Ishikawa (cell line): ENCODE measurements around the gene NFKBIA.

ENCODE experiments used
- CEBPB ChIP-seq: IDR thresholded peaks from 2 replicates; pipeline ENCODE4 v1.6.1; 2012
- CREB1 ChIP-seq: IDR thresholded peaks from 2 replicates; pipeline ENCODE4 v1.6.1; 2012; ENCODE audit warnings: low read depth
- EGR1 ChIP-seq: IDR thresholded peaks from 2 replicates; pipeline ENCODE4 v1.6.1; 2012
- EP300 ChIP-seq: IDR thresholded peaks from 2 replicates; pipeline ENCODE4 v1.6.1; 2012; ENCODE audit warnings: borderline replicate concordance
- FOXM1 ChIP-seq: IDR thresholded peaks from 2 replicates; pipeline ENCODE4 v1.6.1; 2012; ENCODE audit warnings: low read depth, borderline replicate concordance
- MAX ChIP-seq: IDR thresholded peaks from 2 replicates; pipeline ENCODE4 v1.6.1; 2012
- NFIC ChIP-seq: IDR thresholded peaks from 2 replicates; pipeline ENCODE4 v1.6.1; 2012
- RAD21 ChIP-seq: IDR thresholded peaks from 2 replicates; pipeline ENCODE4 v1.6.1; 2012; ENCODE audit warnings: low read depth
- REST ChIP-seq: IDR thresholded peaks from 2 replicates; pipeline ENCODE4 v1.6.1; 2012; ENCODE audit warnings: low read depth, mild to moderate bottlenecking
- TAF1 ChIP-seq: IDR thresholded peaks from 2 replicates; pipeline ENCODE4 v1.6.1; 2012; ENCODE audit warnings: low read depth, mild to moderate bottlenecking
- TCF12 ChIP-seq: IDR thresholded peaks from 2 replicates; pipeline ENCODE4 v1.6.1; 2012; ENCODE audit warnings: low read depth
- TEAD4 ChIP-seq: IDR thresholded peaks from 2 replicates; pipeline ENCODE4 v1.6.1; 2012
- USF1 ChIP-seq: IDR thresholded peaks from 2 replicates; pipeline ENCODE4 v1.6.1; 2012
- YY1 ChIP-seq: IDR thresholded peaks from 2 replicates; pipeline ENCODE4 v1.6.1; 2012; ENCODE audit warnings: low read depth
- ZBTB7A ChIP-seq: IDR thresholded peaks from 2 replicates; pipeline ENCODE4 v1.6.1; 2012; ENCODE audit warnings: low read depth

Gene NFKBIA

GRCh38 chr14:35375558-35376025, 29.0 kb downstream of the NFKBIA start:
- TF ChIP-seq USF1, result no peak
- no peak for TF ChIP-seq TCF12
- TF ChIP-seq RAD21, result no peak
- TF ChIP-seq TEAD4, result no peak
- no peak for TF ChIP-seq REST
- no peak for TF ChIP-seq FOXM1
- no peak for TF ChIP-seq CEBPB

GRCh38 chr14:35374263-35374712, 30.3 kb downstream of the NFKBIA start:
- TF ChIP-seq EP300 (no peak), USF1 (peak; percentile 35; the same call in 1 of the 2 replicates), MAX (no peak), TAF1 (no peak), REST (no peak), CEBPB (peak; percentile 93), FOXM1 (no peak), ZBTB7A (no peak), YY1 (no peak), TCF12 (no peak), NFIC (no peak), TEAD4 (peak; percentile 48), CREB1 (no peak), RAD21 (no peak), EGR1 (no peak)

GRCh38 chr14:35370969-35371368, 33.6 kb downstream of the NFKBIA start:
- TF ChIP-seq FOXM1 (no peak), REST (no peak), CEBPB (no peak)

GRCh38 chr14:35369701-35370191, 34.8 kb downstream of the NFKBIA start:
- no peak for TF ChIP-seq REST
- TF ChIP-seq RAD21, result no peak
- TF ChIP-seq CEBPB, result no peak
- no peak for TF ChIP-seq NFIC
- TF ChIP-seq TCF12, result no peak
- no peak for TF ChIP-seq YY1
- no peak for TF ChIP-seq EP300
- TF ChIP-seq USF1, result no peak
- TF ChIP-seq CREB1, result no peak
- TF ChIP-seq FOXM1, result no peak
- TF ChIP-seq TAF1, result no peak
- no peak for TF ChIP-seq MAX
- TF ChIP-seq EGR1, result no peak
- no peak for TF ChIP-seq ZBTB7A
- TF ChIP-seq TEAD4, result no peak
